ENCODE results near the gene RSPH3.
A peak's percentile ranks its signal among the peaks of the same experiment; 100 is the strongest.

Gene RSPH3

DNA sequence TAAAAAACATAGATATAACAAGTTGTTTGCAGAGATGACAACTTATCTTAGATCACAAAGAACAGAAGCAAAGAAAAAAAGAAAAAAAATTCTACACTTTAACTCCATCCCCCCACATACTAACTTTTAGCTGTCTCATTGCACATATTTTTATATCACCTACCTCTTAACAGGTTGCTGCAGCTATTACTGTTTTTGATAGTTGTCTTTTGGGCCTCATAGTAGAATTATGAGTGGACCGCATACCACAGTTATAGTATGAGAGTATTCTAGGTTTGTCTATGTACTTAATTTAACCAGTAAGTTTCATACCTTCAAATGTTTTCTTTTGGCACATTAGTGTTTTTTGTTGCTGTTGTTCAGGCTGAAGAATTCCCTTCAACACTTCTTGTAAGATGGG lies 12.3 kb downstream of the RSPH3 start:
- Histone ChIP-seq H4K5ac (ENCODE audit: low read length) (no peak overlapping the region), H3K18ac (ENCODE audit: low read length) (no peak overlapping the region), H3K4me1 (ENCODE audit: control insufficient read depth, low read depth, low read length) (no peaks in the 10 kb centered on the region), H3K4ac (ENCODE audit: low read depth, low read length) (no peak overlapping the region), H4K8ac (ENCODE audit: low read depth, low read length) (no peak overlapping the region), H3K79me1 (ENCODE audit: low read length) (no peaks in the 10 kb centered on the region), H3K36me3 (ENCODE audit: control insufficient read depth, insufficient read depth, low read length) (no peaks in the 10 kb centered on the region), H2BK5ac (ENCODE audit: low read length) (no peak overlapping the region), H2BK15ac (replicated peaks; ENCODE audit: low read depth) (no peak overlapping the region), H3K23ac (ENCODE audit: low read length) (no peak overlapping the region), H3K4me3 (ENCODE audit: low read length) (no peak overlapping the region), H3K27me3 (ENCODE audit: insufficient read depth, low read length, poor library complexity) (no peaks in the 10 kb centered on the region), H2AK5ac (ENCODE audit: low read length) (no peak overlapping the region), H3K9ac (ENCODE audit: low read length) (no peak overlapping the region), H3K56ac (ENCODE audit: low read length) (no peak overlapping the region), H3K4me2 (ENCODE audit: low read length) (no peak overlapping the region), H3K27ac (ENCODE audit: low read depth, low read length) (no peak overlapping the region), H3K79me2 (ENCODE audit: control insufficient read depth, insufficient read depth, low read length) (no peaks in the 10 kb centered on the region), H2BK120ac (ENCODE audit: low read depth, low read length) (no peak overlapping the region)
- DNase-seq = no peak
- no CpG with 5 or more reads among the region's 1 CpG for WGBS (ENCODE audit: extremely low coverage, insufficient coverage, low lambda C conversion rate)

- H4K5ac ChIP-seq (ENCODE audit: low read length) = no peak overlapping the region
- H2AK5ac ChIP-seq (ENCODE audit: low read length) = no peak overlapping the region
- H3K4me2 ChIP-seq (ENCODE audit: low read length) = no peak overlapping the region
- H3K79me2 ChIP-seq (ENCODE audit: control insufficient read depth, insufficient read depth, low read length) = no peaks in the 10 kb centered on the region
- no peaks in the 10 kb centered on the region for H3K79me1 ChIP-seq (ENCODE audit: low read length)
- no peak overlapping the region for H2BK120ac ChIP-seq (ENCODE audit: low read depth, low read length)
- no peak for DNase-seq
- H3K4me1 ChIP-seq (ENCODE audit: control insufficient read depth, low read depth, low read length) = no peaks in the 10 kb centered on the region
- H3K36me3 ChIP-seq (ENCODE audit: control insufficient read depth, insufficient read depth, low read length) = no peaks in the 10 kb centered on the region
- no peak overlapping the region for H2BK5ac ChIP-seq (ENCODE audit: low read length)
- no peak overlapping the region for H3K4me3 ChIP-seq (ENCODE audit: low read length)
- no peaks in the 10 kb centered on the region for H3K27me3 ChIP-seq (ENCODE audit: insufficient read depth, low read length, poor library complexity)
- no peak overlapping the region for H3K23ac ChIP-seq (ENCODE audit: low read length)
- no peak overlapping the region for H3K9ac ChIP-seq (ENCODE audit: low read length)
- WGBS (ENCODE audit: extremely low coverage, insufficient coverage, low lambda C conversion rate) = no CpG with 5 or more reads among the region's 3 CpGs
- H3K18ac ChIP-seq (ENCODE audit: low read length) = no peak overlapping the region
- H3K4ac ChIP-seq (ENCODE audit: low read depth, low read length) = no peak overlapping the region
- H4K8ac ChIP-seq (ENCODE audit: low read depth, low read length) = no peak overlapping the region
- H3K27ac ChIP-seq (ENCODE audit: low read depth, low read length) = no peak overlapping the region
- no peak overlapping the region for H2BK15ac ChIP-seq (replicated peaks; ENCODE audit: low read depth)
- no peak overlapping the region for H3K56ac ChIP-seq (ENCODE audit: low read length)
Measured at GRCh38 chr6:158978757-158979156, 21.2 kb downstream of the RSPH3 start.

DNA sequence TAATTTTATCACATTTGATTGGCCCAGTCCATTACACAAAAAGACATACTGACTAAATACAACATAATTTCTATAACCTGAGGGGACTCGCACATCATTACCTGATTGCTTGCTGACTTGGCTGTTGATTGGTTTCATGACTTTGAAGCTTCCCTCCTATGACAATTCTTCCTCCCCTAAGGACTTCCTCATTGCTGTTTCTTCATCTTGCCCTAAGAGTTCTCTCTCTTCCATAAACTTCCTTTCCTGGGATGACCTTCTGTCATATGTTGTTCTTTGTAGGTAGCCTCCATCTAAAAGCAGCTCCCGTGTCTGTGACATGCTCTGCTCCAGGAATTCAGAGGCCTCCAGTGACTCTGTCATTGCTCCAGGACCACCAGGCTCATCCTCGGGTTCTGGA lies 22.6 kb downstream of the RSPH3 start:
- Histone ChIP-seq H2BK15ac (replicated peaks; ENCODE audit: low read depth) (no peak overlapping the region), H3K4me3 (ENCODE audit: low read length) (no peak overlapping the region), H3K79me2 (ENCODE audit: control insufficient read depth, insufficient read depth, low read length) (no peaks in the 10 kb centered on the region), H3K4me1 (ENCODE audit: control insufficient read depth, low read depth, low read length) (no peaks in the 10 kb centered on the region), H2BK5ac (ENCODE audit: low read length) (no peak overlapping the region), H3K23ac (ENCODE audit: low read length) (no peak overlapping the region), H3K27ac (ENCODE audit: low read depth, low read length) (no peak overlapping the region), H3K27me3 (ENCODE audit: insufficient read depth, low read length, poor library complexity) (no peaks in the 10 kb centered on the region), H3K56ac (ENCODE audit: low read length) (no peak overlapping the region), H4K8ac (ENCODE audit: low read depth, low read length) (no peak overlapping the region), H3K9ac (ENCODE audit: low read length) (no peak overlapping the region), H2BK120ac (ENCODE audit: low read depth, low read length) (no peak overlapping the region), H3K36me3 (ENCODE audit: control insufficient read depth, insufficient read depth, low read length) (no peaks in the 10 kb centered on the region), H3K4ac (ENCODE audit: low read depth, low read length) (no peak overlapping the region), H4K5ac (ENCODE audit: low read length) (no peak overlapping the region), H2AK5ac (ENCODE audit: low read length) (no peak overlapping the region), H3K4me2 (ENCODE audit: low read length) (no peak overlapping the region), H3K18ac (ENCODE audit: low read length) (no peak overlapping the region), H3K79me1 (ENCODE audit: low read length) (no peaks in the 10 kb centered on the region)
- no peak for DNase-seq
- no CpG with 5 or more reads among the region's 3 CpGs for WGBS (ENCODE audit: extremely low coverage, insufficient coverage, low lambda C conversion rate)

GRCh38 chr6:158972241-158973233 lies 27.5 kb downstream of the RSPH3 start:
- Histone ChIP-seq H3K27ac (ENCODE audit: low read depth, low read length) (no peak overlapping the region), H3K79me1 (ENCODE audit: low read length) (no peaks in the 10 kb centered on the region), H2BK120ac (ENCODE audit: low read depth, low read length) (no peak overlapping the region), H4K8ac (ENCODE audit: low read depth, low read length) (no peak overlapping the region), H3K18ac (ENCODE audit: low read length) (no peak overlapping the region), H3K23ac (ENCODE audit: low read length) (no peak overlapping the region), H4K5ac (ENCODE audit: low read length) (no peak overlapping the region), H2BK5ac (ENCODE audit: low read length) (no peak overlapping the region), H3K4ac (ENCODE audit: low read depth, low read length) (no peak overlapping the region), H3K79me2 (ENCODE audit: control insufficient read depth, insufficient read depth, low read length) (no peaks in the 10 kb centered on the region), H3K9ac (ENCODE audit: low read length) (no peak overlapping the region), H3K4me1 (ENCODE audit: control insufficient read depth, low read depth, low read length) (no peaks in the 10 kb centered on the region), H2AK5ac (ENCODE audit: low read length) (no peak overlapping the region), H3K4me2 (ENCODE audit: low read length) (no peak overlapping the region), H3K56ac (ENCODE audit: low read length) (no peak overlapping the region), H3K36me3 (ENCODE audit: control insufficient read depth, insufficient read depth, low read length) (no peaks in the 10 kb centered on the region), H2BK15ac (replicated peaks; ENCODE audit: low read depth) (no peak overlapping the region), H3K4me3 (ENCODE audit: low read length) (no peak overlapping the region), H3K27me3 (ENCODE audit: insufficient read depth, low read length, poor library complexity) (no peaks in the 10 kb centered on the region)
- DNase-seq = peak; percentile 56
- no CpG with 5 or more reads among the region's 4 CpGs for WGBS (ENCODE audit: extremely low coverage, insufficient coverage, low lambda C conversion rate)

DNA sequence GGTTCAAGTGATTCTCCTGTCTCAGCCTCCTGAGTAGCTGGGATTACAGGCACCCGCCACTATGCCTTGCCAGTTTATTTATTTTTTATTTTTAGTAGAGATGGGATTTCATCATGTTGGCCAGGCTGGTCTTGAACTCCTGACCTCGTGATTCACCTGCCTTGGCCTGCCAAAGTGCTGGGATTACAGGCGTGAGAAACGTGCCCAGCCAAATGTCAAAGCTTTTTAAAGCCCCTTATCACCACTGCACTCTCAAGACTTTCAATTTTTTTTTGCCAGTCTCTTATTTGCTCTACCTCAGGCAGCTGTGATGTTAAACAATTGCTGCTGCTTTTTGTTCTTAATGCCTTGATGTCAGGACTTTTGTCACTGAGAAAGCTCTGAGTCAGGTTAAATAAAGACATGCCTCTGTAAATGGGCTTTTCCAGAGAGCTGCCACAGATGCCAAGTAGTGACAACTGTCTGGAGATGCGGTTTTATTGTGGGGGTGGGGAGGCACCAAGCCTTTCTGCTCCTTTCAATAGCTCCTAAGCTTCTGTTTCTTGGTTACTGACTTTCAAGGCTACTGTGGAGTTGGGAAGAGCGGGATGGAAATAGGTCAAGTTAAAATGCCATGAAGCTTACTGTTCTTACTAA lies 29.2 kb downstream of the RSPH3 start:
- no peaks in the 10 kb centered on the region for H3K36me3 ChIP-seq (ENCODE audit: control insufficient read depth, insufficient read depth, low read length)
- H3K4ac ChIP-seq (ENCODE audit: low read depth, low read length) = no peak overlapping the region
- no peak overlapping the region for H3K9ac ChIP-seq (ENCODE audit: low read length)
- WGBS (ENCODE audit: extremely low coverage, insufficient coverage, low lambda C conversion rate) = no CpG with 5 or more reads among the region's 6 CpGs
- H3K18ac ChIP-seq (ENCODE audit: low read length) = no peak overlapping the region
- no peak overlapping the region for H2BK15ac ChIP-seq (replicated peaks; ENCODE audit: low read depth)
- no peaks in the 10 kb centered on the region for H3K4me1 ChIP-seq (ENCODE audit: control insufficient read depth, low read depth, low read length)
- H3K79me1 ChIP-seq (ENCODE audit: low read length) = no peaks in the 10 kb centered on the region
- no peak overlapping the region for H3K4me3 ChIP-seq (ENCODE audit: low read length)
- peak; percentile 23 for DNase-seq
- no peak overlapping the region for H2AK5ac ChIP-seq (ENCODE audit: low read length)
- H3K4me2 ChIP-seq (ENCODE audit: low read length) = no peak overlapping the region
- H3K23ac ChIP-seq (ENCODE audit: low read length) = no peak overlapping the region
- H4K8ac ChIP-seq (ENCODE audit: low read depth, low read length) = no peak overlapping the region
- no peaks in the 10 kb centered on the region for H3K79me2 ChIP-seq (ENCODE audit: control insufficient read depth, insufficient read depth, low read length)
- H3K56ac ChIP-seq (ENCODE audit: low read length) = no peak overlapping the region
- H4K5ac ChIP-seq (ENCODE audit: low read length) = no peak overlapping the region
- H3K27me3 ChIP-seq (ENCODE audit: insufficient read depth, low read length, poor library complexity) = no peaks in the 10 kb centered on the region
- H2BK5ac ChIP-seq (ENCODE audit: low read length) = no peak overlapping the region
- no peak overlapping the region for H2BK120ac ChIP-seq (ENCODE audit: low read depth, low read length)
- no peak overlapping the region for H3K27ac ChIP-seq (ENCODE audit: low read depth, low read length)

Measured in mesendoderm (in vitro differentiated cells).